Left lung (tissue), 10 donors: Measurements from ENCODE around the gene CUL4B. TPM values are rescaled to one million over a fixed set of nuclear protein-coding genes. Genes with fewer than 3 reads are reported as not detected.
"Not testable (repeated sequence)": the region's sequence is repeated elsewhere in the genome, so short reads cannot be mapped to it uniquely, and the experiment has no call there.

Source experiments
- ATAC-seq: fragments of 200-7000 bp; cut with Tn5 transposase; one replicate; pipeline ENCODE4 v1.9.1; 2020; ENCODE audit warnings: moderate library complexity
- DNase-seq, 4 donors: peaks; one replicate each; pipeline ENCODE4 v3.0.0-alpha.2; 2013 to 2020
- H3K27ac ChIP-seq, 2 donors: fragments of 200-600 bp; sonication (generic) in 1 of 2; one replicate each; pipeline versions ENCODE4 v1.5.0 to v1.8.0; 2020 to 2021
- H3K27me3 ChIP-seq, 2 donors: fragments of 200-600 bp; sonication (generic) in 1 of 2; one replicate each; pipeline versions ENCODE4 v1.5.0 to v1.8.0; 2020 to 2021
- H3K36me3 ChIP-seq, 2 donors: fragments of 200-600 bp; sonication (generic) in 1 of 2; one replicate each; pipeline versions ENCODE4 v1.5.0 to v1.8.0; 2020 to 2021
- H3K4me1 ChIP-seq, 2 donors: fragments of 200-600 bp; one replicate each; pipeline ENCODE4 v1.8.0; 2021
- H3K4me3 ChIP-seq, 2 donors: fragments of 200-600 bp; sonication (generic) in 1 of 2; one replicate each; pipeline versions ENCODE4 v1.5.0 to v1.8.0; 2020 to 2021; ENCODE audit warnings: mild to moderate bottlenecking in 1 of 2
- H3K9me3 ChIP-seq, 2 donors: fragments of 200-600 bp; sonication (generic) in 1 of 2; one replicate each; pipeline versions ENCODE4 v1.5.0 to v1.8.0; 2020 to 2021
- intact Hi-C, 2 donors: fragments of 100-400 bp; cut with DNase I; formaldehyde crosslinking; loops; one replicate each; pipeline versions ENCODE4 v1.11.2 to v1.14.2; 2022
- polyA plus RNA-seq, 6 donors: library from polyadenylated mRNA; unstranded; fragments of 120-200 nt; gene quantifications; one replicate each; pipeline ENCODE4 v1.2.1, GENCODE V29; 2013; ENCODE audit not compliant: insufficient read length in 6 of 6
- total RNA-seq, 2 donors: library from RNA; stranded (reverse); fragmentation: NEBNext Ultra II Directional; extraction: Animal tissue kit (Norgen Biotek cat#: 25700); gene quantifications; one replicate each; pipeline ENCODE4 v1.2.1, GENCODE V29; 2021
- TF ChIP-seq, protein P1 (sequence below), 2 donors: fragments of 200-600 bp; sonication (generic) in 1 of 2; IDR thresholded peaks; one replicate each; pipeline versions ENCODE4 v1.5.0 to v1.8.0; 2021; ENCODE audit warnings: antibody characterized with exemption in 2 of 2
- donor health status: DM: no; HTN: yes; CAD: no.
- donor health status: DM: no; HTN: no; CAD: no.

The CUL4B gene
- total and polyA plus RNA-seq, 8 donors: 34.4 to 83.0 (median 68.1) TPM

DNA sequence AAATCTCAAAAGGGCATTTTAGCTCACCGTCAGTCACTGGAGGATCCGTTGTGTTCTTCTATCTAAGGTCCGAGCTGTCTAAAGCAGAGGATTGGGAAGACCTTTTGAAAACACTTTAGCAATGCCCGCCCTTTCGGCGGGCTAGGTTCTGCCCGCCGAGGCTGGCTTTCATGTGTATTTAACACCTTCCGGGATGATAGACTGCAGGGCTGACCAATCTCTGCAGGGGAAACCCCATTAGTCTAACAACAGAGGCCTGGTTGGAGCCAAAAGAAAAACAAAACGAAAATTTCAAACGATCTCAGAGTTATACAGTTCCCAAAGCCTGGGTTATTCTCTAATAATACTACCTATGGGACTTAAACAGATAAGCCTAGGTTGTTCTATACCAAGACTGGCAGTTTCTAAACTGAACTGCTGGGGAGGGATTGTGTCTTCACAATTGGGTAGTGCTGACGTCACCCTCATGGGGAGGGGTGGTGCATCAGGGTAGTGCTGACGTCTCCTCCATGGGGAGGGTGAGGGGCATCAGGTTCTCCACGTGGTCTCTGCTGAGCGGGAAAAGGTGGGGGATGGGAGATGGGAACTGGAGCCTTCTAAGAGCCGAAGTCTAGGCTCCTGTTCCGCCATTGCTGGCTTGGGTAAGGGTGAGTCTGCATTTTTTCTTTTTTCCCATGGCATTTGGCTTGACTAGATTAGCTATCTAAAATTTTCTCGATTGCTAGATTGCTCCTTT is 14.8 kb upstream of the CUL4B start:
- Histone ChIP-seq H3K9me3 (no peaks in the 10 kb centered on the region), H3K4me3 (no peak overlapping the region), H3K4me1 (no peaks in the 10 kb centered on the region), H3K27ac (no peak overlapping the region), H3K27me3 (no peaks in the 10 kb centered on the region), H3K36me3 (no peaks in the 10 kb centered on the region)
- intact Hi-C loops: no loop called here
- no peak for ATAC-seq
- no peak for DNase-seq
- TF ChIP-seq, protein P1, sequence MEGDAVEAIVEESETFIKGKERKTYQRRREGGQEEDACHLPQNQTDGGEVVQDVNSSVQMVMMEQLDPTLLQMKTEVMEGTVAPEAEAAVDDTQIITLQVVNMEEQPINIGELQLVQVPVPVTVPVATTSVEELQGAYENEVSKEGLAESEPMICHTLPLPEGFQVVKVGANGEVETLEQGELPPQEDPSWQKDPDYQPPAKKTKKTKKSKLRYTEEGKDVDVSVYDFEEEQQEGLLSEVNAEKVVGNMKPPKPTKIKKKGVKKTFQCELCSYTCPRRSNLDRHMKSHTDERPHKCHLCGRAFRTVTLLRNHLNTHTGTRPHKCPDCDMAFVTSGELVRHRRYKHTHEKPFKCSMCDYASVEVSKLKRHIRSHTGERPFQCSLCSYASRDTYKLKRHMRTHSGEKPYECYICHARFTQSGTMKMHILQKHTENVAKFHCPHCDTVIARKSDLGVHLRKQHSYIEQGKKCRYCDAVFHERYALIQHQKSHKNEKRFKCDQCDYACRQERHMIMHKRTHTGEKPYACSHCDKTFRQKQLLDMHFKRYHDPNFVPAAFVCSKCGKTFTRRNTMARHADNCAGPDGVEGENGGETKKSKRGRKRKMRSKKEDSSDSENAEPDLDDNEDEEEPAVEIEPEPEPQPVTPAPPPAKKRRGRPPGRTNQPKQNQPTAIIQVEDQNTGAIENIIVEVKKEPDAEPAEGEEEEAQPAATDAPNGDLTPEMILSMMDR (IDR thresholded peaks at IDR 0.05): no peak

DNA sequence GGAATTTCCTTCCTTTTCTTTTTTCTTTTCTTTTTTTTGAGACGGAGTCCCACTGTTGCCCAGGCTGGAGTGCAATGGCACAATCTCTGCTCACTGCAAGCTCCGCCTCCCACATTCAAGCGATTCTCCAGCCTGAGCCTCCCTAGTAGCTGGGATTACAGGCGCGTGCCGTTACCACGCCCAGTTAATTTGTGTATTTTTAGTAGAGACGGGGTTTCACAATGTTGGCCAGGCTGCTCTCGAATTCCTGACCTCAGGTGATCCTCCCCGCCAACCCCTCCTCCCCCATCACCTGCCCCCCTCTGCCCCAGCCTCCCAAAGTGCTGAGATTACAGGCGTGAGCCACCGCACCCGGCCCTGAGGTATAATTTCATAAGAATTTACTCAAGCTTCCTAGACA is 13.0 kb upstream of the CUL4B start:
- H3K4me1 ChIP-seq, H3K4me3 ChIP-seq, H3K9me3 ChIP-seq, H3K27me3 ChIP-seq, ATAC-seq, DNase-seq, H3K36me3 ChIP-seq, H3K27ac ChIP-seq, intact Hi-C loops: not testable (repeated sequence)

DNA sequence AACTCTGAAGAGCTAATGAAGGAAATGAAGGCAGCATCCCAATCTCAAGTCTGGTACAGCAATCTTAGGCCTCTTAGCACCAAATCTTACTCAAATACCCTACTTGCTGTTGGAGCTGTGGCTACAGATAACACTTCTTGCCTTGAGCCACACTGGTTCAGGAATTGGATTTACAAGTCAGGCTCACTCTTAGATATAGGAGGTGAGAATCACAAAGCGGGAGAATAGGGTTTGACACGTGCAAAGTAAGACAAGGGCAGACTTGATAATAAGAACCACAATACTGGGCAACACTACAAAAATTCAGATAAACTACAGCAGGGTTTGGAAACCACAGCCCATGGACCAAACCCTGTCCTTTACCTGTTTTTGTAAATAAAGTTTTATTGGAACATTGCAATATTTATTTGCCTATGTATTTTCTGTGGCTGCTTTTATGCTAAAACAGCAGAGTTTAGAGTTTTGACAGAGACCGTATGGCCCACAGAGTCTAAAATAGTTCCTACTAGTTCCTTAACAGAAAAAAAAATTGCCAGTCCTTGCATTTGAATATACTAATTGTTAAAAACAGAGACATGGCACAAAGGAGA is 9.3 kb upstream of the CUL4B start:
- no peaks in the 10 kb centered on the region for H3K36me3 ChIP-seq
- no peak overlapping the region for H3K27ac ChIP-seq
- H3K27me3 ChIP-seq: no peaks in the 10 kb centered on the region
- TF ChIP-seq, protein P1 (IDR thresholded peaks at IDR 0.05): no peak
- DNase-seq: no peak
- no peak overlapping the region for H3K4me3 ChIP-seq
- H3K9me3 ChIP-seq: no peaks in the 10 kb centered on the region
- no peak for ATAC-seq
- intact Hi-C loops: no loop called here
- H3K4me1 ChIP-seq: no peaks in the 10 kb centered on the region

DNA sequence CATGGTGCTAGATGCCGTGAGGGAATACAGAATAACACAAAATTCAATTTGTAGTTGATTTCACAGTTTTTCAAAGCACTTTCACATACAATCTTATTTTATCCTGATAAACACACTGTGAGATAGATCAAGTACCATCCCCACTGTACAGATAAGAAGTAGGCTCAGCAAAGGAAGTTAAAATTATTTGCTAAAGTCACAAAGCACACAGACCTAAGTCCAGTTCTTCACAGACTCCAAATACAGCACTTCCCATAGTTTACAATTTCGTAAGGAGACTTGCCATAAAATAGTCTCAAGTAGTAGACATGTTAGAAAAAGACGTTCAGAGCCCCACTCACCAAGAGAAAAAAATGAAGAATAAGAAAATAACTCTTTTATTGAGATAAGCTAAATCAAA is 7.8 kb upstream of the CUL4B start:
- no peak for DNase-seq
- Histone ChIP-seq H3K27me3 (no peaks in the 10 kb centered on the region), H3K9me3 (no peaks in the 10 kb centered on the region), H3K4me1 (no peaks in the 10 kb centered on the region), H3K36me3 (no peaks in the 10 kb centered on the region), H3K27ac (no peak overlapping the region), H3K4me3 (no peak overlapping the region)
- TF ChIP-seq, protein P1 (IDR thresholded peaks at IDR 0.05): no peak
- no peak for ATAC-seq
- intact Hi-C loops: no loop called here

DNA sequence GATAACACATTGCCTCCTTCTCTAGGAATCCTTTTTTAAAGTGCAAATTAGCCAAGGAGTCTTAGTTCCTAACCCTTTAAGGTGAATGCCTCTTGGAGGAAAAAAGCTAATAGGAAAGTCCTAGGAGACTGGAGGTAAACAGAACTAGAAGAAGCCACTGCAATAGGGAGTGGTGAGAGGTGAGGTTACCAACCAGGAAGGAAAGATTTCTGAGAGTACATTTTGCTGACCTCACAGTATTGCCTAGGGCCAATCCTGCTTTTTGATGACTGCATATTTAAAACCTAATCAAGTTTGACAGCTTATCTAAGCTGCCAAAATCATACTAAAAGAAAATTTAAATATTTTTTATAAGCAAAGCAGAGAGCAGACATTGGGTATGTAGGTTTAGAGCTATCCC is 7.3 kb upstream of the CUL4B start:
- Histone ChIP-seq H3K4me3 (no peak overlapping the region), H3K27ac (no peak overlapping the region), H3K4me1 (no peaks in the 10 kb centered on the region), H3K9me3 (no peaks in the 10 kb centered on the region), H3K27me3 (no peaks in the 10 kb centered on the region), H3K36me3 (no peaks in the 10 kb centered on the region)
- no peak for DNase-seq
- intact Hi-C loops: no loop called here
- TF ChIP-seq, protein P1 (IDR thresholded peaks at IDR 0.05): no peak
- ATAC-seq: peak; percentile 69
